Daoy (cell line): ENCODE measurements around the gene ATP5IF1. TPM values are rescaled to one million over a fixed set of nuclear protein-coding genes. Genes with fewer than 3 reads are reported as not detected.

Source experiments
- DNase-seq: peaks from one replicate; pipeline ENCODE4 v3.0.0-alpha.2; 2015; ENCODE audit warnings: low read depth
- total RNA-seq: library from RNA; depleted of rRNA; stranded (reverse); fragments of >200 nt; shearing (Covaris generic); gene quantifications from 2 replicates; pipeline ENCODE4 v1.2.3, GENCODE V29; 2014; rRNA removed

Gene ATP5IF1
- total RNA-seq, 1 experiment from 2014 or later = 150 TPM

DNA sequence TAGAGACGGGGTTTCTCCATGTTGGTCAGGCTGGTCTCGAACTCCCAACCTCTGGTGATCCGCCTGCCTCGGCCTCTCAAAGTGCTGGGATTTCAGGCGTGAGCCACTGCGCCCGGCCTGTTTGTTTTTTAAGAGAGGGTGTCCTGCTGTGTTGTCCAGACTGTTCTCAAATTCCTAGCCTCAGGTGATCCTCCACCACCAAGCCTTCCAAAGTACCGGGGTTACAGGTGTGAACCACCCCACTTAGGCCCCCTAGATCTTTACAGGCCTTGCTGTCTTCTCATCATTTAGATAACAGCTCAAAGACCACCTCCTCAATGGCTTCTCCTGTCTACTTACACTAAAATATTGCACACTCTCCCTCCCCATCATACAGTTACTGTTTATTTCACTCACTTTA is 29.7 kb downstream of the ATP5IF1 start:
- DNase-seq = no peak

- no peak for DNase-seq
Measured at GRCh38 chr1:28266920-28267322, 31.0 kb downstream of the ATP5IF1 start.

DNA sequence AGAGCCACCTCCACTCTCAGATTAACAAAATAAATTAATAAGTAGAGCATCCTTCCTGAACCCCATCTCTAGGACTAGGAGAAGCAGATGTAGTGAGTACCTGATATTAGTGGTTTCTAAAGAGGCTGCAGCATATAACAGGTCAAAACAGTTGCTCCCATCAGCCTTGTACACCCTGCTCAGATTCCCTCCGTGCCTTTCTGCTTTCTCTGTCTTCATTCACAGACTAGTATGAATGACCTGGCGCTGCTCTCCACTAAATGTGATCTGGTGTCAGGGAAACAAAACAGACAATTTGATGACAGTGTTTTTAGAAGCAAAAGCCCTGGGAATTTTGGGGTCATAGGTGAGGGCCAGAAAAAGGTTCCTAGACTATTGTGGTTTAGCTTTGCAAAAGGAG is 31.7 kb downstream of the ATP5IF1 start:
- no peak for DNase-seq

DNA sequence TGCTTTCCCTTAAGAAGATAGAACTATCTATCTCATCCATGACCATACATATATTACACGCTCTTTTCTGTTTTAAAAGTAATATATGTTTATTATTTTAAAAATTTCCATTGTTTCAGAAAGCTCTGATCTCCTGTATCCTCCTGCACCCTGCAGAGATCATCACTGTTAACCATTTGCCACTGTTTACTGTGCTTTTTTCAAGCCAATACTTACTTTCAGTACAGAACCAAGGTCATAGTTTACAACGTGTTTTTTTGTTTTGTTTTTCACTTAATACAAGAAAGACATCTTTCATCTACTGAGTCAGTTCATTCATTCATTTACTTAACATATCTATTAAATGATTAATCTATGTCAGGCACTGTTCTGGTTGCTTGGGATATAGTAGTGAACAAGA is 33.6 kb downstream of the ATP5IF1 start:
- DNase-seq = no peak

DNA sequence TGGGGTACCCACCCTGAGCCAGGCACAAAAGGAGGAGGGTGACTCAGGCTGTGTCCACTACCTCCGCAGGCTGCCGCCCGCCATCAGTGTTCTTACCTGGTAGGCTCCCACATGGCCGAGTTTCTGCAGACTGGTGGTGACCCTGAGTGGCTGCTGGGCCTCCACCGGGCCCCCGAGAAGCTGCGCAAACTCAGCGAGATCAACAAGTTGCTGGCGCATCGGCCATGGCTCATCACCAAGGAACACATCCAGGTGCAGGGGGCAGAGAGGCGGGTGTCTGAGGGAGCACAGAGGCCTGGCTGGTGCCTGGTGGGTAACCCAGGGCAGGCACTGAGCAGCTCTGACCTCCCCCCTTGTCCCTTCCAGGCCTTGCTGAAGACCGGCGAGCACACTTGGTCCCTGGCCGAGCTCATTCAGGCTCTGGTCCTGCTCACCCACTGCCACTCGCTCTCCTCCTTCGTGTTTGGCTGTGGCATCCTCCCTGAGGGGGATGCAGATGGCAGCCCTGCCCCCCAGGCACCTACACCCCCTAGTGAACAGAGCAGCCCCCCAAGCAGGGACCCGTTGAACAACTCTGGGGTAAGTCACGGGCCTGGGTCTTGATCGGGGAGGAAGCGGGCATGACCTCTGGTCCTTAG is 36.4 kb downstream of the ATP5IF1 start:
- DNase-seq = no peak

- no peak for DNase-seq
Measured at GRCh38 chr1:28273216-28273860, 37.4 kb downstream of the ATP5IF1 start.

- DNase-seq = no peak
Measured at GRCh38 chr1:28278763-28279162, 42.8 kb downstream of the ATP5IF1 start.

DNA sequence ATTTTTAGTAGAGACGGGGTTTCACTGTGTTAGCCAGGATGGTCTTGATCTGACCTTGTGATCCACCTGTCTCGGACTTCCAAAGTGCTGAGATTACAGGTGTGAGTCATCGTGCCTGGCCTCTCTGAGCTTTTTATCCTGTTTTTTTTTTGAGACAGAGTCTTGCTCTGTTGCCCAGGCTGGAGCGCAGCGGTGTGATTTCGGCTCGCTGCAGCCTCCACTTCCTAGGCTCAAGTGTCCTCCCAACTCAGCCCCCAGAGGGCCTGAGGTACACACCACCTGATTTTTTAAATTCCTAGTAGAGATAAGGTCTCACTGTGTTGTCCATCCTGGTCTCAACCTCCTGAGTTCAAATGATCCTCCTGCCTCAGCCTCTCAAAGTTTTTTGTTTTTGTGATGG is 43.8 kb downstream of the ATP5IF1 start:
- no peak for DNase-seq

DNA sequence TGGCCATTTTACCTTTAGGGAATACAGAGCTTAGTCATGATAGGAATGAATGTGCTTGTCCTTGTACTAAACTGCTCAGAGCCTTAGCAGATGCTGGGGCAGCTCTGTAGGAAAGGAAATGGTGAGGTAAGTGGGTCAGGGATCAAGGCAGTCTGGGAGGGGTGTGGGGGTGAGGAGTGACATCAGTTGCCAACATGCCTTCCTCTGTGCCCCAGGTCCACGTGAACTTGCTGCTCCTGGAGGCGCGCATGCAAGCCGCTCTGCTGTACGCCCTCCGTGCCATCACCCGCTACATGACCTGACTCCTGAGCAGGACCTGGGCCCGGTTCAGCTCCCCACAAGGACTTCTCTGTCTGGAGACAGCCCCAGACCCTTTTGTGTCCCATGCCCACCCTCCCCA is 44.6 kb downstream of the ATP5IF1 start:
- DNase-seq = peak; percentile 28

- no peak for DNase-seq
Measured at GRCh38 chr1:28280977-28281381, 45.1 kb downstream of the ATP5IF1 start.

- no peak for DNase-seq
Measured at GRCh38 chr1:28281608-28282425, 45.9 kb downstream of the ATP5IF1 start.

- no peak for DNase-seq
Measured at GRCh38 chr1:28282426-28283407, 46.8 kb downstream of the ATP5IF1 start.

DNA sequence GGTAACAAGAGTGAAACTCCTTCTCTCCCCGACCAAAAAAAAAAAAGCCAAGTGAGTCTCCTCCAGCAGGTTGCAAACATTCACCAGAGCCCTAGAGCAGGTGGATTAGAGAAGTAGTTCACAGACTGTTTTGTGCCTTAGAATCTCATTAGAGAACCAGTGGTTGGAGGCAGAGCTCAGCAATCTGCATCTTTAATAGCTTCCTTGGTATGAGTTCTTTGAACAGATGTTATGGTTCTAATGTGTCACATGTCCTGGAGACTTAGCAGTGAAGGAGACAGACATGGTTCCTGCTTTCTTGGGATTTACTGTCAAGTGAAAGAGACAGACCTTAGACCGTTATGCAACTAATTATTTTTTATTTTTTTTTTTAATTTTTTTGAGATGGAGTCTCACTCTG is 50.2 kb downstream of the ATP5IF1 start:
- DNase-seq = no peak

Other genes starting within 250 kb of the ATP5IF1 start
- gene EYA3, start 147.5 kb upstream of the ATP5IF1 start, total RNA-seq = 17.6 and 20.5 TPM in 2 replicates
- gene PTAFR, start 59.4 kb upstream of the ATP5IF1 start, total RNA-seq = 0.17 and 0.89 TPM in 2 replicates
- 121 and 199 TPM in 2 replicates for gene DNAJC8, start 3.1 kb upstream of the ATP5IF1 start, total RNA-seq
- gene SESN2, start 23.4 kb downstream of the ATP5IF1 start, total RNA-seq = 5.9 and 10.0 TPM in 2 replicates
- 19.1 and 21.2 TPM in 2 replicates for gene MED18, start 92.9 kb downstream of the ATP5IF1 start, total RNA-seq
- gene PHACTR4, start 133.6 kb downstream of the ATP5IF1 start, total RNA-seq = 10.9 and 12.2 TPM in 2 replicates